HepG2 (cell line): ENCODE data around the gene AUTS2. TPM values are rescaled to one million over a fixed set of nuclear protein-coding genes. Genes with fewer than 3 reads are reported as not detected.

Experiments used
- FOSL2 ChIP-seq: sonication (generic); formaldehyde crosslinking; IDR thresholded peaks from 2 replicates; pipeline ENCODE4 v1.4.0; 2020; ENCODE audit warnings: missing genetic modification reagents
- FOXP1 ChIP-seq, 2 experiments: fragments of 450-650 bp in 1 of 2; IDR thresholded peaks; 2 replicates each; pipeline ENCODE4 v1.6.1; 2017 to 2018; ENCODE audit warnings: antibody characterized with exemption in 1 of 2
- KDM5B ChIP-seq: sonication (generic); formaldehyde crosslinking; IDR thresholded peaks from 2 replicates; pipeline ENCODE4 v1.4.0; 2020; ENCODE audit warnings: missing genetic modification reagents, mild to moderate bottlenecking, borderline replicate concordance
- NFYC ChIP-seq: IDR thresholded peaks from 2 replicates; pipeline ENCODE4 v1.6.1; 2016; ENCODE audit warnings: missing genetic modification reagents, missing compliant biosample characterization
- PCBP2 ChIP-seq: fragments of 200-400 bp; formaldehyde crosslinking; optimal IDR thresholded peaks from 2 replicates; pipeline ENCODE3; 2018; ENCODE audit warnings: low read length, low read depth; ENCODE audit not compliant: poor library complexity, severe bottlenecking
- SIX1 ChIP-seq: sonication (generic); formaldehyde crosslinking; IDR thresholded peaks from 2 replicates; pipeline ENCODE4 v1.4.0; 2020; ENCODE audit warnings: missing genetic modification reagents, borderline replicate concordance
- ZFP1 ChIP-seq: IDR thresholded peaks from 2 replicates; pipeline ENCODE4 v1.6.1; 2016
- ZNF275 ChIP-seq: sonication (generic); formaldehyde crosslinking; IDR thresholded peaks from 2 replicates; pipeline ENCODE4 v1.8.0; 2022; ENCODE audit warnings: missing genetic modification reagents, mild to moderate bottlenecking, inconsistent platforms, borderline replicate concordance
- ZNF780A ChIP-seq: sonication (generic); formaldehyde crosslinking; IDR thresholded peaks from 2 replicates; pipeline ENCODE4 v1.8.0; 2022; ENCODE audit warnings: mild to moderate bottlenecking, missing genetic modification reagents, moderate library complexity
- ZNF800 ChIP-seq: sonication (generic); formaldehyde crosslinking; IDR thresholded peaks from 2 replicates; pipeline ENCODE4 v1.4.0; 2020; ENCODE audit warnings: missing genetic modification reagents
- polyA plus RNA-seq, 8 experiments: library from polyadenylated mRNA; depleted of rRNA in 3 of 8; stranded (reverse) in 7 of 8; unstranded in 1 of 8; fragments of >200 nt; fragmentation: Illumina TruSeq in 4 of 8; extraction: Trizol in 4 of 8; gene quantifications; 2 replicates each; pipeline versions ENCODE4 v1.2.1 to v1.2.3, GENCODE V29; 2011 to 2016; ENCODE audit warnings: low read depth in 4 of 8, missing spikeins in 1 of 8, mixed read lengths in 1 of 8; ENCODE audit not compliant: insufficient read depth in 1 of 8
- total RNA-seq, 5 experiments: library from RNA; depleted of rRNA; stranded (reverse); fragments of >200 nt; fragmentation: Illumina TruSeq; extraction: Trizol; gene quantifications; 2 replicates each; pipeline ENCODE4 v1.2.3, GENCODE V29; 2016; ENCODE audit warnings: low read depth in 1 of 5
- TF ChIP-seq, protein P1 (sequence below): sonication (generic); formaldehyde crosslinking; IDR thresholded peaks from 2 replicates; pipeline ENCODE4; 2020; ENCODE audit warnings: missing genetic modification reagents, mild to moderate bottlenecking, borderline replicate concordance

Gene AUTS2
- total and polyA plus RNA-seq, 2 of the 13 experiments (the other 11 are each of a cell fraction or from before 2014, with no cell fraction given): 0.38 TPM; not detected in 1

- TF ChIP-seq, protein P1, sequence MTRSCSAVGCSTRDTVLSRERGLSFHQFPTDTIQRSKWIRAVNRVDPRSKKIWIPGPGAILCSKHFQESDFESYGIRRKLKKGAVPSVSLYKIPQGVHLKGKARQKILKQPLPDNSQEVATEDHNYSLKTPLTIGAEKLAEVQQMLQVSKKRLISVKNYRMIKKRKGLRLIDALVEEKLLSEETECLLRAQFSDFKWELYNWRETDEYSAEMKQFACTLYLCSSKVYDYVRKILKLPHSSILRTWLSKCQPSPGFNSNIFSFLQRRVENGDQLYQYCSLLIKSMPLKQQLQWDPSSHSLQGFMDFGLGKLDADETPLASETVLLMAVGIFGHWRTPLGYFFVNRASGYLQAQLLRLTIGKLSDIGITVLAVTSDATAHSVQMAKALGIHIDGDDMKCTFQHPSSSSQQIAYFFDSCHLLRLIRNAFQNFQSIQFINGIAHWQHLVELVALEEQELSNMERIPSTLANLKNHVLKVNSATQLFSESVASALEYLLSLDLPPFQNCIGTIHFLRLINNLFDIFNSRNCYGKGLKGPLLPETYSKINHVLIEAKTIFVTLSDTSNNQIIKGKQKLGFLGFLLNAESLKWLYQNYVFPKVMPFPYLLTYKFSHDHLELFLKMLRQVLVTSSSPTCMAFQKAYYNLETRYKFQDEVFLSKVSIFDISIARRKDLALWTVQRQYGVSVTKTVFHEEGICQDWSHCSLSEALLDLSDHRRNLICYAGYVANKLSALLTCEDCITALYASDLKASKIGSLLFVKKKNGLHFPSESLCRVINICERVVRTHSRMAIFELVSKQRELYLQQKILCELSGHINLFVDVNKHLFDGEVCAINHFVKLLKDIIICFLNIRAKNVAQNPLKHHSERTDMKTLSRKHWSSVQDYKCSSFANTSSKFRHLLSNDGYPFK (CRISPR knock-in tag): no peak
- TF ChIP-seq ZNF800 (CRISPR knock-in tag) (no peak), SIX1 (CRISPR knock-in tag) (no peak), ZFP1 (CRISPR knock-in tag) (no peak), PCBP2 (no peak), KDM5B (CRISPR knock-in tag) (no peak), FOSL2 (CRISPR knock-in tag) (no peak), FOXP1 (IDR thresholded peaks at IDR 0.05) (no peak), FOXP1 (CRISPR knock-in tag; IDR thresholded peaks at IDR 0.05) (no peak), NFYC (no peak), ZNF780A (no peak), ZNF275 (CRISPR knock-in tag) (no peak)
Observed at GRCh38 chr7:70787286-70787685, 1189.0 kb downstream of the AUTS2 start (continued).
